Esophagus squamous epithelium (tissue), 4 donors: Measurements from ENCODE around the gene ROR1.

Experiments
- CTCF ChIP-seq, 6 experiments: fragments of 450-650 bp in 4 of 6; fragments of 200-600 bp in 2 of 6; sonication (generic) in 2 of 6; IDR thresholded peaks; one replicate each; pipeline ENCODE4 v1.5.1; 2016 to 2019; ENCODE audit warnings: antibody characterized with exemption in 6 of 6, mild to moderate bottlenecking in 4 of 6, moderate library complexity in 4 of 6
- POLR2A ChIP-seq, 4 donors: fragments of 450-650 bp; IDR thresholded peaks; one replicate each; pipeline ENCODE4 v1.6.1; 2017; ENCODE audit warnings: antibody characterized with exemption in 4 of 4, mild to moderate bottlenecking in 4 of 4, moderate library complexity in 3 of 4

GRCh38 chr1:64195081-64195395 is 421.2 kb downstream of the ROR1 start:
- TF ChIP-seq CTCF (IDR thresholded peaks at IDR 0.05): no peak
- no peak for TF ChIP-seq POLR2A (IDR thresholded peaks at IDR 0.05)
